Measurements from ENCODE around the gene SYNDIG1. TPM values are rescaled to one million over a fixed set of nuclear protein-coding genes. Genes with fewer than 3 reads are reported as not detected.

SYNDIG1 gene
- total and polyA plus RNA-seq, 9 of the 15 experiments (the other 6 are each of a cell fraction or from before 2014, with no cell fraction given) = not detected

DNA sequence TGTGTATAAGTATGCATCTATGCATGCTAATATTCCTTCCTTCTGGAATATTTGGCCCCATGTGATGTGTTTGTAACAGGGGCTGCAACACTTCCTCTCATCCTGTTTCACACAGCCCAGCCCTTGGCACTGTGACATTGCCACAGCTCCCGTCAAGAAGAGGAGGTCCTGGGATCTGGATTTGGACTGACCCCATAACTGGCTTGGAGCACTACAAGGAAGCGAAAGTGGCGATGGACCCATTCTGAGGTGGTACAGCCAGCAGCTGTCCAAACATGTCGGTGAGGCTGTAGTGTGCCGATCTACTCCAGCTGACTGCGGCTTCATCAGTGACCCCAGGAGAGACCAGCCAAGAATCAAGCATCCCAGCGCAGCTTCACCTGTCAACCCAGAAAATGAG is 18.2 kb downstream of the SYNDIG1 start:
- whole genome bisulfite sequencing (ENCODE audit: insufficient coverage, low coverage, missing lambda C conversion rate) = 3% methylated on average over 5 of the region's 7 CpGs
- in situ Hi-C loops (cut with MboI) = no loop called here

More for the DNA sequence above, 18.2 kb downstream of the SYNDIG1 start:
- intact Hi-C loops (cut with micrococcal nuclease) = no loop called here
- H3K9ac ChIP-seq (ENCODE audit: insufficient read depth in 1 of 2, low read depth in 2 of 2, low read length in 2 of 2) = no peak overlapping the region
- no peak overlapping the region for H2AFZ ChIP-seq (ENCODE audit: low read depth, low read length)
- no peaks in the 10 kb centered on the region for H3K4me1 ChIP-seq (replicated peaks in 1 of 2; ENCODE audit: control insufficient read depth in 2 of 2, insufficient read depth in 2 of 2, low read length in 2 of 2)
- H3K27me3 ChIP-seq (ENCODE audit: control insufficient read depth in 2 of 2, insufficient read depth in 2 of 2, low read length in 2 of 2) = 0 out of 5 replicates have a peak, but pooled peaks cover 0 to 4% of the 10 kb centered on the region in 2 experiments
- FAIRE-seq (no peak), ATAC-seq (no peak), DNase-seq (ENCODE audit: extremely low read depth in 1 of 4, low spot score in 3 of 4) (no peak)
- ChIA-PET CTCF (ENCODE audit: low intra/inter-chr PET ratio) (no interaction called here), POLR2A (no interaction called here)
- H3K4me3 ChIP-seq = no peak overlapping the region
- H3K9me3 ChIP-seq (replicated peaks; ENCODE audit: control insufficient read depth, insufficient read depth, low read depth, low read length) = no peaks in the 10 kb centered on the region
- no peaks in the 10 kb centered on the region for H3K9me1 ChIP-seq (ENCODE audit: control insufficient read depth, insufficient read depth, low read length)
- H4K20me1 ChIP-seq (replicated peaks; ENCODE audit: control insufficient read depth, insufficient read depth, low read length) = no peaks in the 10 kb centered on the region
- no TSS peak for BruUV-seq (replicated peaks)
- H3K4me2 ChIP-seq (ENCODE audit: insufficient read depth, low read length) = no peak overlapping the region
- no peaks in the 10 kb centered on the region for H3K79me2 ChIP-seq (ENCODE audit: control insufficient read depth, insufficient read depth, low read length)
- TF ChIP-seq SMAD1 (IDR thresholded peaks at IDR 0.05; ENCODE audit: low read depth, low read length, partially characterized antibody) (no peak), SMARCC2 (IDR thresholded peaks at IDR 0.05; ENCODE audit: low read depth) (no peak), PHF20 (IDR thresholded peaks at IDR 0.05; ENCODE audit: partially characterized antibody) (no peak), ZNF12 (CRISPR knock-in tag; IDR thresholded peaks at IDR 0.05) (no peak), ZNF764 (CRISPR knock-in tag; IDR thresholded peaks at IDR 0.05; ENCODE audit: low read depth) (no peak), U2AF2 (optimal IDR thresholded peaks at IDR 0.05; ENCODE audit: low read depth, low read length) (no peak), ZNF121 (CRISPR knock-in tag; conservative IDR thresholded peaks at IDR 0.05) (no peak), FIP1L1 (IDR thresholded peaks at IDR 0.05; ENCODE audit: low read depth, low read length, poor library complexity, severe bottlenecking) (no peak), CBX3 (IDR thresholded peaks at IDR 0.05; ENCODE audit: borderline replicate concordance in 1 of 2, low read length in 2 of 2) (no peak), ELF1 (tag; IDR thresholded peaks at IDR 0.05) (no peak), EGR1 (conservative IDR thresholded peaks at IDR 0.05) (no peak), SAFB (IDR thresholded peaks at IDR 0.05; ENCODE audit: borderline replicate concordance, low read depth, low read length) (no peak)
- TF ChIP-seq, protein P1, sequence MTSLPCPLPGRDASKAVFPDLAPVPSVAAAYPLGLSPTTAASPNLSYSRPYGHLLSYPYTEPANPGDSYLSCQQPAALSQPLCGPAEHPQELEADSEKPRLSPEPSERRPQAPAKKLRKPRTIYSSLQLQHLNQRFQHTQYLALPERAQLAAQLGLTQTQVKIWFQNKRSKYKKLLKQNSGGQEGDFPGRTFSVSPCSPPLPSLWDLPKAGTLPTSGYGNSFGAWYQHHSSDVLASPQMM (CRISPR knock-in tag; IDR thresholded peaks at IDR 0.05) = no peak
- TF ChIP-seq, protein P2, sequence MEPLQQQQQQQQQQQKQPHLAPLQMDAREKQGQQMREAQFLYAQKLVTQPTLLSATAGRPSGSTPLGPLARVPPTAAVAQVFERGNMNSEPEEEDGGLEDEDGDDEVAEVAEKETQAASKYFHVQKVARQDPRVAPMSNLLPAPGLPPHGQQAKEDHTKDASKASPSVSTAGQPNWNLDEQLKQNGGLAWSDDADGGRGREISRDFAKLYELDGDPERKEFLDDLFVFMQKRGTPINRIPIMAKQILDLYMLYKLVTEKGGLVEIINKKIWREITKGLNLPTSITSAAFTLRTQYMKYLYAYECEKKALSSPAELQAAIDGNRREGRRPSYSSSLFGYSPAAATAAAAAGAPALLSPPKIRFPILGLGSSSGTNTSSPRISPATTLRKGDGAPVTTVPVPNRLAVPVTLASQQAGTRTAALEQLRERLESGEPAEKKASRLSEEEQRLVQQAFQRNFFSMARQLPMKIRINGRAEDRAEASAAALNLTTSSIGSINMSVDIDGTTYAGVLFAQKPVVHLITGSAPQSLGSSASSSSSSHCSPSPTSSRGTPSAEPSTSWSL (CRISPR knock-in tag; IDR thresholded peaks at IDR 0.05; ENCODE audit: borderline replicate concordance) = no peak
- TF ChIP-seq, protein P3, sequence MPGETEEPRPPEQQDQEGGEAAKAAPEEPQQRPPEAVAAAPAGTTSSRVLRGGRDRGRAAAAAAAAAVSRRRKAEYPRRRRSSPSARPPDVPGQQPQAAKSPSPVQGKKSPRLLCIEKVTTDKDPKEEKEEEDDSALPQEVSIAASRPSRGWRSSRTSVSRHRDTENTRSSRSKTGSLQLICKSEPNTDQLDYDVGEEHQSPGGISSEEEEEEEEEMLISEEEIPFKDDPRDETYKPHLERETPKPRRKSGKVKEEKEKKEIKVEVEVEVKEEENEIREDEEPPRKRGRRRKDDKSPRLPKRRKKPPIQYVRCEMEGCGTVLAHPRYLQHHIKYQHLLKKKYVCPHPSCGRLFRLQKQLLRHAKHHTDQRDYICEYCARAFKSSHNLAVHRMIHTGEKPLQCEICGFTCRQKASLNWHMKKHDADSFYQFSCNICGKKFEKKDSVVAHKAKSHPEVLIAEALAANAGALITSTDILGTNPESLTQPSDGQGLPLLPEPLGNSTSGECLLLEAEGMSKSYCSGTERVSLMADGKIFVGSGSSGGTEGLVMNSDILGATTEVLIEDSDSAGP (CRISPR knock-in tag; IDR thresholded peaks at IDR 0.05) = no peak
- H3K27ac ChIP-seq (ENCODE audit: extremely low read depth, low read depth, low read length) = no peak overlapping the region
- H3K36me3 ChIP-seq (ENCODE audit: control insufficient read depth, insufficient read depth, low read length) = no peaks in the 10 kb centered on the region
